ENCODE results near the gene OR52L1. TPM values are rescaled to one million over a fixed set of nuclear protein-coding genes. Genes with fewer than 3 reads are reported as not detected.

Gene OR52L1
- total RNA-seq, 3 donors from 2014 or later: not detected

DNA sequence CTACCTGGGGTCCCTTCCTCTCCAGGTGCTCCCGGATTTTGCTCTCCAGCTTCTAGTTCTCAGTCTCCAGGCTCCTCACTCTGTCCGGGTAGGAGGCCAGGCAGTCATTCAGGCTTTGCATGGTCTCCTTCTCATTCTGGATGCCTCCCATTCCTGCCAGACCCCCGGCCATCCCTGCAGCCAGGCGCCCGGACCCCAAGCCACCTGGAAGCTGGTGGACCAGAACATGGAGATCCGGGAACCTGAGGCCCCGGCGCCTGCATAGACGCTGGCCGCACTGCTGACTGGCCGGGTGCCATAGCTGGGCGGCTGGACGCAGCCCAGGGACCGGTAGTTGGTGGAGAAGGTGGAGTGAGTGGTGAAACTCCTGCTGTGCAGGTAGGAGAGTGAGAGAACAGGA, 8.0 kb upstream of the OR52L1 start:
- TF ChIP-seq POLR2A (IDR thresholded peaks at IDR 0.05) (no peak), POLR2AphosphoS5 (IDR thresholded peaks at IDR 0.05) (no peak)
- TF ChIP-seq, protein P1, sequence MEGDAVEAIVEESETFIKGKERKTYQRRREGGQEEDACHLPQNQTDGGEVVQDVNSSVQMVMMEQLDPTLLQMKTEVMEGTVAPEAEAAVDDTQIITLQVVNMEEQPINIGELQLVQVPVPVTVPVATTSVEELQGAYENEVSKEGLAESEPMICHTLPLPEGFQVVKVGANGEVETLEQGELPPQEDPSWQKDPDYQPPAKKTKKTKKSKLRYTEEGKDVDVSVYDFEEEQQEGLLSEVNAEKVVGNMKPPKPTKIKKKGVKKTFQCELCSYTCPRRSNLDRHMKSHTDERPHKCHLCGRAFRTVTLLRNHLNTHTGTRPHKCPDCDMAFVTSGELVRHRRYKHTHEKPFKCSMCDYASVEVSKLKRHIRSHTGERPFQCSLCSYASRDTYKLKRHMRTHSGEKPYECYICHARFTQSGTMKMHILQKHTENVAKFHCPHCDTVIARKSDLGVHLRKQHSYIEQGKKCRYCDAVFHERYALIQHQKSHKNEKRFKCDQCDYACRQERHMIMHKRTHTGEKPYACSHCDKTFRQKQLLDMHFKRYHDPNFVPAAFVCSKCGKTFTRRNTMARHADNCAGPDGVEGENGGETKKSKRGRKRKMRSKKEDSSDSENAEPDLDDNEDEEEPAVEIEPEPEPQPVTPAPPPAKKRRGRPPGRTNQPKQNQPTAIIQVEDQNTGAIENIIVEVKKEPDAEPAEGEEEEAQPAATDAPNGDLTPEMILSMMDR (IDR thresholded peaks at IDR 0.05): no peak
- DNase-seq (ENCODE audit: low spot score in 2 of 2): no peak
- no peak overlapping the region for H3K4me3 ChIP-seq

GRCh38 chr11:5992604-5993251, 5.9 kb upstream of the OR52L1 start:
- no peak for DNase-seq (ENCODE audit: low spot score in 2 of 2)
- intact Hi-C loops (cut with DNase I; ENCODE audit: low total_unique reads): no loop called here
- TF ChIP-seq, protein P1 (IDR thresholded peaks at IDR 0.05): peak in 1 of 3 donors; percentile 22
- TF ChIP-seq POLR2AphosphoS5 (IDR thresholded peaks at IDR 0.05): no peak

More for the DNA sequence above, 8.0 kb upstream of the OR52L1 start:
- intact Hi-C loops (cut with DNase I; ENCODE audit: low total_unique reads): no loop called here
- H3K9me3 ChIP-seq: no peaks in the 10 kb centered on the region
- H3K27ac ChIP-seq: no peak overlapping the region
- peaks cover 0 to under 1% of the 10 kb centered on the region in 2 donors for H3K27me3 ChIP-seq
- no peaks in the 10 kb centered on the region for H3K4me1 ChIP-seq
- no peaks in the 10 kb centered on the region for H3K36me3 ChIP-seq

DNA sequence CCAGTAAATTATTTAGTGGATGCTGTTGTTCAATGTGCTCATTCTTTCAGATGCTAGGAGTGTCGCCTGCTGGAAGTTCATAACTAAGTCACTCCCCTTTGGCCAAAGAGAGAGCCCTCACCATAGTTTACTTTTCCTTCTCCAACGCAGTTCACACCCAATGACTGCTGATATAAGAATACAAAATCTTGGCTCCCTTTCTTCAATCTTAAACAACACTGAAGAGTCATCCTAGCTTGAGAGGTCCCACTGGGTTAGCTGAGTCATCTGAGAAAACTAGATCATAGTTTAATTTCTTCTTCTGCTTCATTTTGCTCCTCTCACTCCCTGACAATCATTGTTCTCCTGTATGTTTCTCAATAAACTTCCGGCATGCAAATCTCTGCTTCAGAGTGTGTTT, 5.4 kb upstream of the OR52L1 start:
- TF ChIP-seq, protein P1 (IDR thresholded peaks at IDR 0.05): no peak
- no peak for TF ChIP-seq POLR2A (IDR thresholded peaks at IDR 0.05)
- TF ChIP-seq POLR2AphosphoS5 (IDR thresholded peaks at IDR 0.05): no peak
- intact Hi-C loops (cut with DNase I; ENCODE audit: low total_unique reads): no loop called here
- peaks cover 0 to 4% of the 10 kb centered on the region in 2 donors for H3K27me3 ChIP-seq
- H3K27ac ChIP-seq: no peak overlapping the region
- no peaks in the 10 kb centered on the region for H3K4me1 ChIP-seq
- DNase-seq (ENCODE audit: low spot score in 2 of 2): no peak
- H3K4me3 ChIP-seq: no peak overlapping the region
- no peaks in the 10 kb centered on the region for H3K9me3 ChIP-seq
- H3K36me3 ChIP-seq: no peaks in the 10 kb centered on the region

More at GRCh38 chr11:5992604-5993251, 5.9 kb upstream of the OR52L1 start:
- Histone ChIP-seq H3K9me3 (no peaks in the 10 kb centered on the region), H3K27ac (no peak overlapping the region), H3K4me1 (no peaks in the 10 kb centered on the region), H3K36me3 (no peaks in the 10 kb centered on the region), H3K27me3 (peaks cover 0 to 4% of the 10 kb centered on the region in 2 donors), H3K4me3 (no peak overlapping the region)

GRCh38 chr11:5989203-5989602, 2.4 kb upstream of the OR52L1 start:
- Histone ChIP-seq H3K27me3 (peaks cover 0 to 4% of the 10 kb centered on the region in 2 donors), H3K4me1 (no peaks in the 10 kb centered on the region), H3K9me3 (no peaks in the 10 kb centered on the region), H3K27ac (no peak overlapping the region), H3K36me3 (no peaks in the 10 kb centered on the region), H3K4me3 (no peak overlapping the region)
- intact Hi-C loops (cut with DNase I; ENCODE audit: low total_unique reads): no loop called here
- TF ChIP-seq POLR2A (IDR thresholded peaks at IDR 0.05): no peak
- TF ChIP-seq, protein P1 (IDR thresholded peaks at IDR 0.05): no peak
- no peak for TF ChIP-seq POLR2AphosphoS5 (IDR thresholded peaks at IDR 0.05)
- no peak for DNase-seq (ENCODE audit: low spot score in 2 of 2)

DNA sequence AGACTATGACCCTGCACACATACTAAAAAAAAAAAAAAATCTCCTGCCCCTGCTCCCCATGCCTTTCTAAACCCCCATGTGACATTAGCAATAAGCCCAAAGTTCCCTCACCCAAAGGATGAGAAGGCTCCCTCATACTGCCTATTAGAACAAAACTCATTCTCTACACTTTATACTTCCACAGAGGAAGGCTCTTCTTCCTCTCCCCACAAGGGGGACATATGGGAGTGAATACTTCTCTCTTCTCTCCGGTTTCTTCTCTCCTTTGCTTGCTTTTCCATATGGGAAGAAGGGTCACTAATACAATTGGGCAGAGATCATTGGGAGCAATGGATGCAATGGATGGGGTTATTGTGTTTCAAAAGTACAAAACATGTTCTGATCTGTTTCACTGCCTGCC, 3.3 kb downstream of the OR52L1 start:
- Histone ChIP-seq H3K36me3 (no peaks in the 10 kb centered on the region), H3K4me1 (no peaks in the 10 kb centered on the region), H3K27me3 (no peaks in the 10 kb centered on the region), H3K4me3 (no peak overlapping the region), H3K27ac (no peak overlapping the region), H3K9me3 (peaks cover 0 to 6% of the 10 kb centered on the region in 2 donors)
- TF ChIP-seq, protein P1 (IDR thresholded peaks at IDR 0.05): no peak
- TF ChIP-seq POLR2A (IDR thresholded peaks at IDR 0.05) (no peak), POLR2AphosphoS5 (IDR thresholded peaks at IDR 0.05) (no peak)
- intact Hi-C loops (cut with DNase I; ENCODE audit: low total_unique reads): no loop called here
- DNase-seq (ENCODE audit: low spot score in 2 of 2): no peak

Data from breast epithelium (tissue), 4 donors.